ENCODE data around the gene PYY. TPM values are rescaled to one million over a fixed set of nuclear protein-coding genes. Genes with fewer than 3 reads are reported as not detected.

The PYY gene
- total RNA-seq, 2 experiments from 2014 or later, result not detected

DNA sequence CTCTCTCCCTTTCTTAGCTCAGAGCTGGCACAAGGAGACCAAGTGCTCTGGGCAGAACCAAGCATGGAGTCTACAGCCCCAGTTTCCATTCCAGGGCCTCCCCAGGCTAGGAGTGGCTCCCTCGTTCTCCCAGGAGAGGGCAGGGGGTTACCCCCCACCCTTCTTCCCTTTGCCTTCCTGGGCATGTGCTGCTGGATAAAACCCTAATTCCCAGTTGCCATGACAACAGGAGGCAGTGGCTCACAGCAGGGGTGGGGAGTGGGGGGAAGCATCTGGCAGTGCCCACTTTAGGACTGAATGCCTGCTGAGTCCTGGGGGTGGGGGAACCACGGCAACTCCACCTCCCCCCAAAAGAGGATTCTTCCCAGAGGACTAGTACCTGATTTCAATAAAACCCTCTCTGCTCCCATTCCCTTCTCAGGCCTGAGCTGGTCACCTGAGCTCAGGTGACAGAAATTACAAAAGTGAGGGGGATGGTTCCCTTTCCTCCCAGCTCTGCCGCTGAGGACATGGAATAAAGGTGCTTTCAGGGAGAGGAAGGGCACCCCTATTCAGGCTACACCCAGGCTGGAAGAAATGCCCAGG is 48.2 kb downstream of the PYY start:
- Mint-ChIP-seq H3K4me1 (peaks cover 9% of the 10 kb centered on the region), H3K27me3 (peaks cover 74% of the 10 kb centered on the region)

More for the DNA sequence above, 48.2 kb downstream of the PYY start:
- no peaks in the 10 kb centered on the region for H3K9me3 Mint-ChIP-seq (ENCODE audit: low read depth)
- ATAC-seq, result no peak
- CTCF ChIA-PET, result interaction anchor here (0.5 kb wide), 1 partner anchor 64 kb away, joined by 3 read pairs; no protein-coding TSS in a partner anchor
- no peak for DNase-seq
- no peak overlapping the region for H3K4me3 Mint-ChIP-seq
- H3K36me3 Mint-ChIP-seq, result no peaks in the 10 kb centered on the region
- H3K27ac Mint-ChIP-seq, result no peak overlapping the region

Other genes starting within 250 kb of the PYY start
- gene SOST, start 195.1 kb downstream of the PYY start, total RNA-seq, result not detected
- 1 to 10 TPM; 5.6 to 6.0 TPM for gene DUSP3, start 175.0 kb downstream of the PYY start, total RNA-seq
- not detected for gene CFAP97D1, start 173.5 kb downstream of the PYY start, total RNA-seq
- gene MPP3, start 120.8 kb downstream of the PYY start, total RNA-seq, result not detected
- gene CD300LG, start 106.8 kb downstream of the PYY start, total RNA-seq, result not detected
- gene MPP2, start 46.4 kb downstream of the PYY start, total RNA-seq, result under 1 TPM; 0.56 to 0.61 TPM
- gene PPY, start 11.5 kb downstream of the PYY start, total RNA-seq, result not detected
- gene NAGS, start 50.7 kb upstream of the PYY start, total RNA-seq, result under 1 TPM; 0.33 to 0.76 TPM
- gene TMEM101, start 61.0 kb upstream of the PYY start, total RNA-seq, result 10 to 100 TPM; 28.9 to 29.3 TPM
- gene LSM12, start 112.7 kb upstream of the PYY start, total RNA-seq, result 10 to 100 TPM; 68.3 to 76.8 TPM
- 10 to 100 TPM; 21.7 to 25.6 TPM for gene G6PC3, start 116.8 kb upstream of the PYY start, total RNA-seq
- 10 to 100 TPM; 25.5 to 32.5 TPM for gene HDAC5, start 169.7 kb upstream of the PYY start, total RNA-seq
- 10 to 100 TPM; 19.8 to 23.1 TPM for gene HROB, start 188.0 kb upstream of the PYY start, total RNA-seq
- gene ASB16, start 216.8 kb upstream of the PYY start, total RNA-seq, result under 1 TPM in 1 of 2 experiments, not detected in 1; 0.26 TPM
- 10 to 100 TPM; 31.4 to 34.1 TPM for gene TMUB2, start 233.0 kb upstream of the PYY start, total RNA-seq
- gene ATXN7L3, start 245.9 kb upstream of the PYY start, total RNA-seq, result 100 to 1,000 TPM; 106 to 122 TPM

Measured in activated CD8-positive, alpha-beta memory T cell treated with anti-CD3 and anti-CD28 coated beads, Interleukin-2, amount 10 ng/mL, durations not matched to agents 7 days and 5 days (primary cell).